Cardiac fibroblast (primary cell): ENCODE data around the gene PKDCC.

Experiments used
- DNase-seq, 2 donors: peaks; one replicate each; pipeline versions ENCODE4 v3.0.0 to v3.0.0-alpha.2; 2010; ENCODE audit warnings: low read depth in 2 of 2
- H3K4me3 ChIP-seq, 2 donors: replicated peaks in 1 of 2; 1 replicate in 1 of 2; 2 replicates in 1 of 2; pipeline ENCODE4 v1.5.1; 2011; ENCODE audit warnings: low read depth in 2 of 2, low read length in 2 of 2, mild to moderate bottlenecking in 2 of 2, moderate library complexity in 1 of 2
- CTCF ChIP-seq: IDR thresholded peaks from one replicate; pipeline ENCODE4 v1.5.1; 2011; ENCODE audit warnings: low read depth, mild to moderate bottlenecking, low read length, inconsistent platforms

The PKDCC gene

GRCh38 chr2:42036413-42036812, 11.4 kb upstream of the PKDCC start:
- TF ChIP-seq CTCF: no peak
- no peak for DNase-seq
- no peak overlapping the region for H3K4me3 ChIP-seq

- no peak for TF ChIP-seq CTCF
- DNase-seq: no peak
- H3K4me3 ChIP-seq: no peak overlapping the region
Measured at GRCh38 chr2:42036940-42037339, 10.9 kb upstream of the PKDCC start.

GRCh38 chr2:42040643-42041278, 7.1 kb upstream of the PKDCC start:
- no peak overlapping the region for H3K4me3 ChIP-seq
- peak in 1 of 2 donors; percentile 47 for DNase-seq
- TF ChIP-seq CTCF: no peak

GRCh38 chr2:42041377-42042127, 6.3 kb upstream of the PKDCC start:
- DNase-seq: no peak
- no peak overlapping the region for H3K4me3 ChIP-seq
- no peak for TF ChIP-seq CTCF

- no peak for TF ChIP-seq CTCF
- no peak for DNase-seq
Measured at GRCh38 chr2:42042631-42043355, 5.0 kb upstream of the PKDCC start.

GRCh38 chr2:42043789-42044394, 3.9 kb upstream of the PKDCC start:
- H3K4me3 ChIP-seq: no peak overlapping the region
- TF ChIP-seq CTCF: no peak
- DNase-seq: no peak

More at GRCh38 chr2:42042631-42043355, 5.0 kb upstream of the PKDCC start:
- H3K4me3 ChIP-seq: no peak overlapping the region
